ENCODE data around the gene HNF1B.

GRCh38 chr17:37754363-37754762 is 9.5 kb upstream of the HNF1B start:
- no peak for TF ChIP-seq CTCF (IDR thresholded peaks at IDR 0.05; ENCODE audit: low read depth, low read length, poor library complexity, severe bottlenecking)
- no peak for TF ChIP-seq EZH2phosphoT487 (IDR thresholded peaks at IDR 0.05; ENCODE audit: borderline replicate concordance, low read length)

All from DOHH2 (cell line).